Gastroesophageal sphincter (tissue), 4 donors: Measurements from ENCODE around the gene TMOD4. TPM values are rescaled to one million over a fixed set of nuclear protein-coding genes. Genes with fewer than 3 reads are reported as not detected.

Source experiments
- ATAC-seq: fragments of 150-250 bp; one replicate; pipeline ENCODE4 v1.9.1; 2016; ENCODE audit warnings: mild to moderate bottlenecking, moderate library complexity
- H3K27ac ChIP-seq, 4 donors: fragments of 200-600 bp; sonication (generic) in 3 of 4; 1 replicate in 3 of 4; 2 replicates in 1 of 4; pipeline ENCODE4 v1.5.1; 2016 to 2019
- H3K27me3 ChIP-seq: fragments of 200-600 bp; sonication (generic); one replicate; pipeline ENCODE4 v1.5.1; 2019
- H3K36me3 ChIP-seq, 2 donors: fragments of 200-600 bp; sonication (generic); one replicate each; pipeline ENCODE4 v1.5.1; 2019; ENCODE audit warnings: control low read depth in 1 of 2
- H3K4me1 ChIP-seq, 3 donors: fragments of 200-600 bp; sonication (generic); 1 replicate in 2 of 3; 2 replicates in 1 of 3; pipeline ENCODE4 v1.5.1; 2016 to 2019; ENCODE audit warnings: control low read depth in 2 of 3
- H3K4me3 ChIP-seq, 2 donors: fragments of 200-600 bp; sonication (generic); one replicate each; pipeline ENCODE4 v1.5.1; 2019; ENCODE audit warnings: mild to moderate bottlenecking in 1 of 2, moderate library complexity in 1 of 2
- H3K9me3 ChIP-seq, 3 donors: fragments of 200-600 bp; sonication (generic); one replicate each; pipeline ENCODE4 v1.5.1; 2017 to 2019; ENCODE audit warnings: control low read depth in 2 of 3
- CTCF ChIP-seq, 4 experiments: fragments of 200-600 bp in 2 of 4; fragments of 450-650 bp in 2 of 4; sonication (generic) in 1 of 4; IDR thresholded peaks; one replicate each; pipeline ENCODE4 v1.5.1; 2017 to 2019; ENCODE audit warnings: antibody characterized with exemption in 4 of 4, mild to moderate bottlenecking in 2 of 4, moderate library complexity in 2 of 4
- EP300 ChIP-seq: sonication (generic); formaldehyde crosslinking; IDR thresholded peaks from one replicate; pipeline ENCODE4 v1.6.1; 2017; ENCODE audit warnings: antibody characterized with exemption, mild to moderate bottlenecking
- POLR2A ChIP-seq, 2 donors: fragments of 450-650 bp; IDR thresholded peaks; one replicate each; pipeline ENCODE4 v1.6.1; 2017; ENCODE audit warnings: antibody characterized with exemption in 2 of 2, mild to moderate bottlenecking in 2 of 2, moderate library complexity in 1 of 2
- POLR2AphosphoS5 ChIP-seq: sonication (generic); formaldehyde crosslinking; IDR thresholded peaks from one replicate; pipeline ENCODE4 v1.6.1; 2017; ENCODE audit warnings: antibody characterized with exemption
- WGBS, 2 donors: methylation state at CpG; one replicate each; pipeline ENCODE4 v1.1.5; 2018; ENCODE audit warnings: low coverage in 1 of 2; 5-methylcytosine and 5-hydroxymethylcytosine counted together
- total RNA-seq, 4 donors: library from RNA; depleted of rRNA; stranded (reverse); fragments of >200 nt; gene quantifications; one replicate each; pipeline ENCODE4 v1.1.0, GENCODE V29; 2016

Gene TMOD4
- total RNA-seq, result 1 to 10 TPM in 1 of 4 donors, not detected in 3; 2.2 TPM

DNA sequence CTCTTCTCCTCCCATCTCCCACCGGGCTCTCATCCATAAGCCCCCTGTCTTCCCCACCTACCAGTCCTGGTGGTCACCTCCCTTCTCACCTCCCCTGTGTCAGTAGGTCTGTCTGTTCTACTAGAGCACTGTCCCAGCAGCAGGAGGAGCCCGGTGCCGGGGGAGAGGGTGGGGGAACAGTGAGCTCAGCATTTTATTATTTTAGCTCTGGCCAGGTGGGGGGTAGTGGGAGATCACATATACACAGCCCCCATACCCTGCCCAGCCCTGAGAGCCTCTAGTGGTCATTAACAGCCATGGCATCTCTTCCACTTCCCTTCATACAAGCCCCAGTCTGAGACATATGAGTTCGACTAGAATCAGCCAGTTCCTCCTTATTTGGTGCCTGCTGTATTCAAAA lies at the start of gene TMOD4:
TMOD4 (minus strand) TSS at position 119 of the 400 bp plus-strand sequence. CDS start 1,106 bp downstream, outside the sequence.
- no peaks in the 10 kb centered on the region for H3K27me3 ChIP-seq
- peak within 1 kb of the TSS; percentile 49 to 79 (median 66) for H3K27ac ChIP-seq
- peaks cover 0 to 86% of the 10 kb centered on the region in 2 donors for H3K36me3 ChIP-seq
- H3K9me3 ChIP-seq, result no peaks in the 10 kb centered on the region
- no peak within 1 kb of the TSS for H3K4me3 ChIP-seq
- 33 to 55% methylated on average over 2 to 3 of the region's 4 CpGs for WGBS, 2 donors
- TF ChIP-seq EP300 (no peak), CTCF (IDR thresholded peaks at IDR 0.05) (peak in 3 of 4 experiments; percentile 51 to 53 (median 52)), POLR2A (IDR thresholded peaks at IDR 0.05) (no peak), POLR2AphosphoS5 (no peak)
- ATAC-seq, result peak; percentile 63
- peaks cover 0 to 30% (median 10%) of the 10 kb centered on the region in 3 donors for H3K4me1 ChIP-seq

DNA sequence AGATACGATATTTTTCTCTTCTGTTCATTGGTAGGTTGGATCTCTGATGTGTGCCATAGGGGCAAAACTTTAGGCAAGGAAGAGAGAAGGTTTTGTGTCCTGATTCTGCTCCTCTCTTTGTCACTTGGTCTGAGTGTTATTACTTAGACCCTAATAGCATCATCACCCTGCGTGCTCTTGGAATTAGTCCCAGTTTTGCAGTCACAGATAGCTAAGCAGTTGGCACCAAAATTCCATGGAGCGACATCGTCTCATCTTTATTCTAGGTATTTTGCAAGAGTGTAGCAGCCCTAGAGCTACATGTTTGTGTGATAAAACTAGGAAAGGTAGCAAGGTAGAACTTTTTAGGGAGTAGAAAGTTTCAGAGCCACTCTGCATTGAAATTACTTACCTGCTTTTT lies 46.3 kb upstream of the TMOD4 start:
- TF ChIP-seq CTCF (IDR thresholded peaks at IDR 0.05), result no peak
- TF ChIP-seq POLR2A (IDR thresholded peaks at IDR 0.05), result no peak
- TF ChIP-seq POLR2AphosphoS5, result no peak
- TF ChIP-seq EP300, result no peak
- WGBS, 2 donors, result 46 to 83% methylated on average over 3 to 4 of the region's 4 CpGs
- peaks cover 0 to 38% of the 10 kb centered on the region in 2 donors for H3K36me3 ChIP-seq
- H3K27ac ChIP-seq, result no peak overlapping the region
- H3K9me3 ChIP-seq, result no peaks in the 10 kb centered on the region
- peaks cover 0 to 43% (median 0%) of the 10 kb centered on the region in 3 donors for H3K4me1 ChIP-seq
- ATAC-seq, result no peak
- no peaks in the 10 kb centered on the region for H3K27me3 ChIP-seq
- H3K4me3 ChIP-seq, result no peak overlapping the region

DNA sequence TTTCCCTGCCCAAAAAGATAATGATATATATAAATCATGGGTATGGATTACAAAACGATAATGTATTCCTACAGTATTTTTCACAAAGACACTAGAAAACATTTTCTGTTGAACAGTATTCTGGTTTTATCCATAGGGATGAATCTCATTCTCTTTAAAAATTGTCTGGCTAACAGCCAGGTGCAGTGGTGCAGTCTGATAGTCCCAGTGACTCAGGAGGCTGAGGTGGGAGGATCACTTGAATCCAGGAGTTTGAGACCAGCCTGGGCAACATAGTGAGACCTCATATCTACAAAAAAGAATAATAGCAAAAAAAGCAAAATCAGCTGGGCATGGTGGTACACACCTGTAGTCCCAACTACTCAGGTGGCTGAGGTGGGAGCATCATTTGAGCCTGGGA lies 45.8 kb upstream of the TMOD4 start:
- no peak for ATAC-seq
- WGBS, 2 donors, result 67 to 89% methylated on average over 1 of the region's 1 CpG
- TF ChIP-seq POLR2A (IDR thresholded peaks at IDR 0.05) (no peak), CTCF (IDR thresholded peaks at IDR 0.05) (no peak), EP300 (no peak), POLR2AphosphoS5 (no peak)

GRCh38 chr1:151213560-151213959 lies 37.8 kb upstream of the TMOD4 start:
- Histone ChIP-seq H3K9me3 (no peaks in the 10 kb centered on the region), H3K27ac (no peak overlapping the region), H3K4me3 (no peak overlapping the region), H3K4me1 (peaks cover 0 to 74% (median 5%) of the 10 kb centered on the region in 3 donors), H3K27me3 (no peaks in the 10 kb centered on the region), H3K36me3 (peaks cover 0 to 37% of the 10 kb centered on the region in 2 donors)
- 18 to 27% methylated on average over 1 to 2 of the region's 2 CpGs for WGBS, 2 donors
- ATAC-seq, result no peak
- TF ChIP-seq EP300 (no peak), POLR2AphosphoS5 (no peak), POLR2A (IDR thresholded peaks at IDR 0.05) (no peak), CTCF (IDR thresholded peaks at IDR 0.05) (no peak)

More for the DNA sequence above, 45.8 kb upstream of the TMOD4 start:
- Histone ChIP-seq H3K27me3 (no peaks in the 10 kb centered on the region), H3K4me3 (no peak overlapping the region), H3K27ac (no peak overlapping the region), H3K9me3 (no peaks in the 10 kb centered on the region), H3K4me1 (peaks cover 0 to 48% (median 0%) of the 10 kb centered on the region in 3 donors), H3K36me3 (peaks cover 0 to 32% of the 10 kb centered on the region in 2 donors)

DNA sequence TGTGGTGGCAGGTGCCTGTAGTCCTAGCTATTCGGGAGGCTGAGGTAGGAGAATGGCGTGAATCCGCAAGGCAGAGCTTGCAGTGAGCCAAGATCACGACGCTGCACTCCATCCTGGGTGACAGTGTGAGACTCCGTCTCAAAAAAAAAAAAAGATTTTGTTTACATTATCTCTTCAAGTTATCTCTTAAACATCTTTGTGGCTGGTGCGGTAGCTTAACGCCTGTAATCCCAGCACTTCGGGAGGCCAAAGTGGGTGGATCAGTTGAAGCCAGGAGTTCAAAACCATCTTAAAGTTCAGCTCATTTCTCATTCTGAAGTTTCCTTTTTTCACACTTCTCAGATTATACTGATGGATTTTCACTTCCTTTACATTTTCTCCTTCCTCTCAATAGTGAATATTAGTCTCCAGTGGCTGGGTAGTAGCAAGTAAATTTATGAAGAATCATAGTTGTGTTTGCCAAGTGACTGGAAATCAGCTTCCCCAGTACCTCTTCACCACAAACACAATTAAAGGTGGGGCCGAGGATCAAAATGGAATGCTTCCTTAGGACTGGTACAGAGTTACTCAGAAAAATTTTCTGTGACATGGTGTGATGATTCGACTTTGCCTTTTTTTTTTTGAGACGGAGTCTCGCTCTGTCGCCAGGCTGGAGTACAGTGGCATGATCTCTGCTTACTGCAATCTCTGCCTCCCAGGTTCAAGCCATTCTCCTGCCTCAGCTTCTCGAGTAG lies 36.4 kb upstream of the TMOD4 start:
- Histone ChIP-seq H3K4me1 (peaks cover 0 to 65% (median 5%) of the 10 kb centered on the region in 3 donors), H3K36me3 (peaks cover 0 to 51% of the 10 kb centered on the region in 2 donors), H3K27ac (peak overlapping the region in 3 of 4 donors; percentile 53 to 67 (median 55)), H3K9me3 (no peaks in the 10 kb centered on the region), H3K27me3 (no peaks in the 10 kb centered on the region), H3K4me3 (no peak overlapping the region)
- 33 to 62% methylated on average over 1 to 15 of the region's 15 CpGs for WGBS, 2 donors
- TF ChIP-seq EP300 (no peak), POLR2AphosphoS5 (no peak), POLR2A (IDR thresholded peaks at IDR 0.05) (no peak), CTCF (IDR thresholded peaks at IDR 0.05) (no peak)
- ATAC-seq, result no peak
